Gastroesophageal sphincter (tissue), 4 donors: ENCODE results near the gene ZNF799. TPM values are rescaled to one million over a fixed set of nuclear protein-coding genes. Genes with fewer than 3 reads are reported as not detected.
A peak's percentile ranks its signal among the peaks of the same experiment; 100 is the strongest.

Source experiments
- ATAC-seq: fragments of 150-250 bp; one replicate; pipeline ENCODE4 v1.9.1; 2016; ENCODE audit warnings: mild to moderate bottlenecking, moderate library complexity
- H3K27ac ChIP-seq, 4 donors: fragments of 200-600 bp; sonication (generic) in 3 of 4; 1 replicate in 3 of 4; 2 replicates in 1 of 4; pipeline ENCODE4 v1.5.1; 2016 to 2019
- H3K27me3 ChIP-seq: fragments of 200-600 bp; sonication (generic); one replicate; pipeline ENCODE4 v1.5.1; 2019
- H3K36me3 ChIP-seq, 2 donors: fragments of 200-600 bp; sonication (generic); one replicate each; pipeline ENCODE4 v1.5.1; 2019; ENCODE audit warnings: control low read depth in 1 of 2
- H3K4me1 ChIP-seq, 3 donors: fragments of 200-600 bp; sonication (generic); 1 replicate in 2 of 3; 2 replicates in 1 of 3; pipeline ENCODE4 v1.5.1; 2016 to 2019; ENCODE audit warnings: control low read depth in 2 of 3
- H3K4me3 ChIP-seq, 2 donors: fragments of 200-600 bp; sonication (generic); one replicate each; pipeline ENCODE4 v1.5.1; 2019; ENCODE audit warnings: mild to moderate bottlenecking in 1 of 2, moderate library complexity in 1 of 2
- H3K9me3 ChIP-seq, 3 donors: fragments of 200-600 bp; sonication (generic); one replicate each; pipeline ENCODE4 v1.5.1; 2017 to 2019; ENCODE audit warnings: control low read depth in 2 of 3
- CTCF ChIP-seq, 4 experiments: fragments of 200-600 bp in 2 of 4; fragments of 450-650 bp in 2 of 4; sonication (generic) in 1 of 4; IDR thresholded peaks; one replicate each; pipeline ENCODE4 v1.5.1; 2017 to 2019; ENCODE audit warnings: antibody characterized with exemption in 4 of 4, mild to moderate bottlenecking in 2 of 4, moderate library complexity in 2 of 4
- EP300 ChIP-seq: sonication (generic); formaldehyde crosslinking; IDR thresholded peaks from one replicate; pipeline ENCODE4 v1.6.1; 2017; ENCODE audit warnings: antibody characterized with exemption, mild to moderate bottlenecking
- POLR2A ChIP-seq, 2 donors: fragments of 450-650 bp; IDR thresholded peaks; one replicate each; pipeline ENCODE4 v1.6.1; 2017; ENCODE audit warnings: antibody characterized with exemption in 2 of 2, mild to moderate bottlenecking in 2 of 2, moderate library complexity in 1 of 2
- POLR2AphosphoS5 ChIP-seq: sonication (generic); formaldehyde crosslinking; IDR thresholded peaks from one replicate; pipeline ENCODE4 v1.6.1; 2017; ENCODE audit warnings: antibody characterized with exemption
- WGBS, 2 donors: methylation state at CpG; one replicate each; pipeline ENCODE4 v1.1.5; 2018; ENCODE audit warnings: low coverage in 1 of 2; 5-methylcytosine and 5-hydroxymethylcytosine counted together
- total RNA-seq, 4 donors: library from RNA; depleted of rRNA; stranded (reverse); fragments of >200 nt; gene quantifications; one replicate each; pipeline ENCODE4 v1.1.0, GENCODE V29; 2016

The ZNF799 gene
- total RNA-seq, 4 donors from 2014 or later, result 3.9 to 7.8 (median 4.7) TPM

- no peak for ATAC-seq
- H3K9me3 ChIP-seq, result peaks cover 0 to 37% (median 0%) of the 10 kb centered on the region in 3 donors
- no peak overlapping the region for H3K4me3 ChIP-seq
- no peak for TF ChIP-seq CTCF (IDR thresholded peaks at IDR 0.05)
- TF ChIP-seq POLR2AphosphoS5, result no peak
- no peak for TF ChIP-seq POLR2A (IDR thresholded peaks at IDR 0.05)
- TF ChIP-seq EP300, result no peak
- no peaks in the 10 kb centered on the region for H3K27me3 ChIP-seq
- H3K4me1 ChIP-seq, result no peaks in the 10 kb centered on the region
- WGBS, 2 donors, result 73% methylated on average over 2 of the region's 2 CpGs; no CpG with 5 or more reads in 1 of the 2 donors
- H3K36me3 ChIP-seq, result peaks cover 0 to 51% of the 10 kb centered on the region in 2 donors
- H3K27ac ChIP-seq, result no peak overlapping the region
These were observed 20.7 kb downstream of the ZNF799 start for GRCh38 chr19:12380444-12380737.

GRCh38 chr19:12379732-12380443 lies 21.2 kb downstream of the ZNF799 start:
- H3K4me3 ChIP-seq, result no peak overlapping the region
- WGBS, 2 donors, result 90 to 94% methylated on average over 5 of the region's 5 CpGs
- H3K4me1 ChIP-seq, result no peaks in the 10 kb centered on the region
- no peaks in the 10 kb centered on the region for H3K27me3 ChIP-seq
- H3K9me3 ChIP-seq, result peaks cover 0 to 37% (median 0%) of the 10 kb centered on the region in 3 donors
- H3K27ac ChIP-seq, result no peak overlapping the region
- no peak for ATAC-seq
- peaks cover 0 to 51% of the 10 kb centered on the region in 2 donors for H3K36me3 ChIP-seq
- TF ChIP-seq POLR2AphosphoS5, result no peak
- no peak for TF ChIP-seq EP300
- no peak for TF ChIP-seq CTCF (IDR thresholded peaks at IDR 0.05)
- TF ChIP-seq POLR2A (IDR thresholded peaks at IDR 0.05), result no peak

- Histone ChIP-seq H3K4me1 (no peaks in the 10 kb centered on the region), H3K9me3 (peaks cover 0 to 12% (median 0%) of the 10 kb centered on the region in 3 donors), H3K4me3 (no peak overlapping the region), H3K27me3 (no peaks in the 10 kb centered on the region), H3K27ac (no peak overlapping the region), H3K36me3 (peaks cover 0 to 2% of the 10 kb centered on the region in 2 donors)
- ATAC-seq, result no peak
- TF ChIP-seq CTCF (IDR thresholded peaks at IDR 0.05), result no peak
- no peak for TF ChIP-seq EP300
- TF ChIP-seq POLR2AphosphoS5, result no peak
- TF ChIP-seq POLR2A (IDR thresholded peaks at IDR 0.05), result no peak
- WGBS, 2 donors, result 86 to 100% methylated on average over 1 of the region's 1 CpG
These were observed 27.0 kb downstream of the ZNF799 start for GRCh38 chr19:12374026-12374425.

GRCh38 chr19:12365236-12366162 lies 35.6 kb downstream of the ZNF799 start, which contains the start of gene ZNF442:
TSS of gene ZNF442 (minus strand) at chr19:12365683. CDS start at chr19:12363631, 2,052 bp downstream.
- H3K36me3 ChIP-seq, result no peaks in the 10 kb centered on the region
- ATAC-seq, result peak; percentile 99
- peak within 1 kb of the TSS; percentile 67 to 96 for H3K4me3 ChIP-seq
- H3K27me3 ChIP-seq, result no peaks in the 10 kb centered on the region
- H3K9me3 ChIP-seq, result no peaks in the 10 kb centered on the region
- peaks cover 0 to 22% (median 5%) of the 10 kb centered on the region in 3 donors for H3K4me1 ChIP-seq
- whole genome bisulfite sequencing, 2 donors, result 0% methylated on average over 4 of the region's 51 CpGs
- TF ChIP-seq EP300, result no peak
- TF ChIP-seq POLR2A (IDR thresholded peaks at IDR 0.05), result peak; percentile 64 to 69
- peak; percentile 70 for TF ChIP-seq POLR2AphosphoS5
- peak; percentile 54 to 83 (median 76) for TF ChIP-seq CTCF (IDR thresholded peaks at IDR 0.05)
- H3K27ac ChIP-seq, result peak within 1 kb of the TSS; percentile 70 to 96 (median 94)
